ENCODE results near the gene ZBTB20.

Gene ZBTB20

DNA sequence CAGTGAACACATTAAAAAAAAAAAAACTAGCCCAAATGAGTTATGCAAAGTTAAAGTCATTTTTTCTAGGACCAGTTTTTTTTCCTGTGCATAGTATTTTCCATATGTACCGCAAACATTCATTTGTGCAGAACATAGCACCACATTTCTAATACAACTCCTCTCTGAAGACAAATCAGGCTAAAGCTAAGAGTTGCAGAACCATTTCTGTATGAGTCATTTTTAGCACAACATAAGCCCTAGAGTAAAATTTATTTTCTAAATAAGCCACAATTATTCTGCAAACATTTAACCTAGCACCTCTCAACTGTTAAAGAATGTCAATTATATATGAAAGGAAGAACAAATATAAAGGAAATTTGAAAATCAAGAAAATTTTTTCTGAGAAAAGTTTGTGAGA is 477.5 kb downstream of the ZBTB20 start:
- H3K9ac ChIP-seq (ENCODE audit: low read length), result no peak overlapping the region
- no peak for DNase-seq
- no peak overlapping the region for H3K4me2 ChIP-seq (ENCODE audit: low read depth, low read length)
- no peaks in the 10 kb centered on the region for H3K27me3 ChIP-seq (replicated peaks; ENCODE audit: insufficient read depth, low read length)
- no peaks in the 10 kb centered on the region for H3K9me2 ChIP-seq (replicated peaks; ENCODE audit: insufficient read depth, low read length)
- no peak overlapping the region for H2AFZ ChIP-seq (ENCODE audit: low read length)
- no peaks in the 10 kb centered on the region for H3K79me2 ChIP-seq (ENCODE audit: low read length)
- no peaks in the 10 kb centered on the region for H3F3A ChIP-seq (ENCODE audit: insufficient read depth, low read length)
- H3K36me3 ChIP-seq (replicated peaks; ENCODE audit: insufficient read depth, low read length), result no peaks in the 10 kb centered on the region
- H4K20me1 ChIP-seq (ENCODE audit: insufficient read depth, low read length), result no peaks in the 10 kb centered on the region
- no peak overlapping the region for H3K4me3 ChIP-seq (ENCODE audit: low read length)
- no peaks in the 10 kb centered on the region for H3K9me3 ChIP-seq (replicated peaks; ENCODE audit: insufficient read depth, low read length)
- H3K4me1 ChIP-seq (ENCODE audit: low read length), result no peaks in the 10 kb centered on the region
- no peak overlapping the region for H3K27ac ChIP-seq (ENCODE audit: low read length)
- TF ChIP-seq EZH2 (optimal IDR thresholded peaks at IDR 0.05; ENCODE audit: low read depth, low read length) (no peak), CTCF (IDR thresholded peaks at IDR 0.05; ENCODE audit: low read length) (no peak), EZH2phosphoT487 (IDR thresholded peaks at IDR 0.05; ENCODE audit: low read length) (no peak)

DNA sequence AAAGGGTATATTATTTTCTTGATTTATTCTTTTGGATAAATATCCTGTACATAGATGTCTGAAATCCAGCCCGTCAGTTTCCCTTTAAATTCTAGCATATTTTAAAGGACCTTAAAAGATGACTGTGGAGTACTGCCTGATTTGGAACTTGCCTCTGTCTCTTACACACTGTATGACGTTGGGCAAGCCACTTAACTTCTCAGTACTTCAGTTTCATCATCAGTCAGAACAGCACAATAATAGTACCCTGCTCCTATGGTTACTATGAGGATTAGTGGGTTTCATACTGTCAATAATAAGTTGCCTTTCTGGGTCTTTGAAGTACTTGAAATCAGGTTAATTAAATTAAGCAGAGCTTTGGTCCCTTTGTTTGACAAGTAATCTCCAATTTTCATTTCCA is 479.0 kb downstream of the ZBTB20 start:
- H3K27me3 ChIP-seq (replicated peaks; ENCODE audit: insufficient read depth, low read length), result no peaks in the 10 kb centered on the region
- H3K9me3 ChIP-seq (replicated peaks; ENCODE audit: insufficient read depth, low read length), result no peaks in the 10 kb centered on the region
- DNase-seq, result no peak
- no peak overlapping the region for H3K4me2 ChIP-seq (ENCODE audit: low read depth, low read length)
- no peaks in the 10 kb centered on the region for H3F3A ChIP-seq (ENCODE audit: insufficient read depth, low read length)
- H3K27ac ChIP-seq (ENCODE audit: low read length), result no peak overlapping the region
- H4K20me1 ChIP-seq (ENCODE audit: insufficient read depth, low read length), result no peaks in the 10 kb centered on the region
- no peak overlapping the region for H3K4me3 ChIP-seq (ENCODE audit: low read length)
- no peak for TF ChIP-seq EZH2 (optimal IDR thresholded peaks at IDR 0.05; ENCODE audit: low read depth, low read length)
- TF ChIP-seq EZH2phosphoT487 (IDR thresholded peaks at IDR 0.05; ENCODE audit: low read length), result no peak
- no peak for TF ChIP-seq CTCF (IDR thresholded peaks at IDR 0.05; ENCODE audit: low read length)
- H3K9me2 ChIP-seq (replicated peaks; ENCODE audit: insufficient read depth, low read length), result no peaks in the 10 kb centered on the region
- H2AFZ ChIP-seq (ENCODE audit: low read length), result no peak overlapping the region
- H3K4me1 ChIP-seq (ENCODE audit: low read length), result no peaks in the 10 kb centered on the region
- no peaks in the 10 kb centered on the region for H3K79me2 ChIP-seq (ENCODE audit: low read length)
- no peak overlapping the region for H3K9ac ChIP-seq (ENCODE audit: low read length)
- no peaks in the 10 kb centered on the region for H3K36me3 ChIP-seq (replicated peaks; ENCODE audit: insufficient read depth, low read length)

GRCh38 chr3:114666623-114667022 is 480.5 kb downstream of the ZBTB20 start:
- Histone ChIP-seq H3K27ac (ENCODE audit: low read length) (no peak overlapping the region), H4K20me1 (ENCODE audit: insufficient read depth, low read length) (no peaks in the 10 kb centered on the region), H3K79me2 (ENCODE audit: low read length) (no peaks in the 10 kb centered on the region), H3F3A (ENCODE audit: insufficient read depth, low read length) (no peaks in the 10 kb centered on the region), H3K4me2 (ENCODE audit: low read depth, low read length) (no peak overlapping the region), H3K9me2 (replicated peaks; ENCODE audit: insufficient read depth, low read length) (no peaks in the 10 kb centered on the region), H3K4me3 (ENCODE audit: low read length) (no peak overlapping the region), H3K9ac (ENCODE audit: low read length) (no peak overlapping the region), H2AFZ (ENCODE audit: low read length) (no peak overlapping the region), H3K27me3 (replicated peaks; ENCODE audit: insufficient read depth, low read length) (no peaks in the 10 kb centered on the region), H3K36me3 (replicated peaks; ENCODE audit: insufficient read depth, low read length) (no peaks in the 10 kb centered on the region), H3K9me3 (replicated peaks; ENCODE audit: insufficient read depth, low read length) (no peaks in the 10 kb centered on the region), H3K4me1 (ENCODE audit: low read length) (no peaks in the 10 kb centered on the region)
- TF ChIP-seq EZH2 (optimal IDR thresholded peaks at IDR 0.05; ENCODE audit: low read depth, low read length) (no peak), EZH2phosphoT487 (IDR thresholded peaks at IDR 0.05; ENCODE audit: low read length) (no peak), CTCF (IDR thresholded peaks at IDR 0.05; ENCODE audit: low read length) (no peak)
- no peak for DNase-seq

Data from MM.1S (cell line).